GM19467 (cell line): ENCODE data around the gene PALB2.

Experiments
- ATAC-seq: cut with Tn5 transposase; IDR thresholded peaks from one replicate; pipeline ENCODE4 v1.9.1; 2021; ENCODE audit warnings: mild to moderate bottlenecking, moderate library complexity; ENCODE audit not compliant: unreplicated experiment

Gene PALB2

GRCh38 chr16:23640931-23641765, at the start of gene PALB2, which contains the start of gene DCTN5:
Gene PALB2 (minus strand): TSS chr16:23641310. CDS start chr16:23641157, 153 bp downstream.
Gene DCTN5 (plus strand): TSS chr16:23641466. CDS start chr16:23641543, 77 bp downstream.
- ATAC-seq = peak; percentile 95

- ATAC-seq = no peak
Measured at GRCh38 chr16:23689442-23690187, 48.5 kb upstream of the PALB2 start.

- ATAC-seq = no peak
Measured at GRCh38 chr16:23687034-23687808, 46.1 kb upstream of the PALB2 start.

GRCh38 chr16:23683487-23683886, 42.4 kb upstream of the PALB2 start:
- ATAC-seq = no peak

- ATAC-seq = no peak
Measured at GRCh38 chr16:23682181-23682580, 41.1 kb upstream of the PALB2 start.

GRCh38 chr16:23679986-23680336, 38.9 kb upstream of the PALB2 start:
- ATAC-seq = no peak

- no peak for ATAC-seq
Measured at GRCh38 chr16:23679274-23679985, 38.3 kb upstream of the PALB2 start.

- peak; percentile 77 for ATAC-seq
Measured at GRCh38 chr16:23678430-23679273, 37.5 kb upstream of the PALB2 start, which contains the start of gene PLK1. Gene PLK1 (plus strand): TSS chr16:23678889. CDS start chr16:23678933, 44 bp downstream.

- no peak for ATAC-seq
Measured at GRCh38 chr16:23676924-23677480, 35.9 kb upstream of the PALB2 start.

- no peak for ATAC-seq
Measured at GRCh38 chr16:23673971-23674614, 33.0 kb upstream of the PALB2 start.

GRCh38 chr16:23670137-23670776, 29.1 kb upstream of the PALB2 start:
- ATAC-seq = peak; percentile 84

GRCh38 chr16:23668873-23669272, 27.8 kb upstream of the PALB2 start:
- no peak for ATAC-seq

GRCh38 chr16:23668225-23668624, 27.1 kb upstream of the PALB2 start:
- ATAC-seq = no peak

GRCh38 chr16:23667355-23667659, 26.2 kb upstream of the PALB2 start:
- ATAC-seq = no peak

- no peak for ATAC-seq
Measured at GRCh38 chr16:23666571-23667354, 25.7 kb upstream of the PALB2 start.

GRCh38 chr16:23663918-23664317, 22.8 kb upstream of the PALB2 start:
- ATAC-seq = no peak

GRCh38 chr16:23651943-23652468, 10.9 kb upstream of the PALB2 start:
- ATAC-seq = no peak
